Measurements from ENCODE around the gene TMEM108.

DNA sequence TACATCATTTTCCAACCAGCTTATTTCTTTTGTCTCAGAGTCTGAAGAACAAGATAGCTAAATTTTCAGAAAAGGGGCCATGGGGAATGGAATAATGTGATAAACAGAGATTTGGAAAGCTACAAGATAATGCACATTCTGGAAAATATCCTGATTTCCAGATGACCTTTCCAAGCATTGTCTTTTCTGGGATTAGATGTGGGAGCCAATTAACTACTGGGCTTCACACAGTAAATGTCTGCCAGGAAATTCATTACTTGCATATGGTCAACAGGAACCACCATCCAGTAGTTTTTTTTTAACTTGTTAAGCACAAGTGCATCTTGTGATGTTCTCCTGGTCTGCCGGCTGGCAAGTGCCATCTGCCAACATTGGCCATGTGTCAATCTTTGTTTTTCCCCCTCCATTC, 230.5 kb downstream of the TMEM108 start:
- no peak for TF ChIP-seq POLR2A (IDR thresholded peaks at IDR 0.05; ENCODE audit: extremely low read depth, insufficient read length)
- TF ChIP-seq, protein P1, sequence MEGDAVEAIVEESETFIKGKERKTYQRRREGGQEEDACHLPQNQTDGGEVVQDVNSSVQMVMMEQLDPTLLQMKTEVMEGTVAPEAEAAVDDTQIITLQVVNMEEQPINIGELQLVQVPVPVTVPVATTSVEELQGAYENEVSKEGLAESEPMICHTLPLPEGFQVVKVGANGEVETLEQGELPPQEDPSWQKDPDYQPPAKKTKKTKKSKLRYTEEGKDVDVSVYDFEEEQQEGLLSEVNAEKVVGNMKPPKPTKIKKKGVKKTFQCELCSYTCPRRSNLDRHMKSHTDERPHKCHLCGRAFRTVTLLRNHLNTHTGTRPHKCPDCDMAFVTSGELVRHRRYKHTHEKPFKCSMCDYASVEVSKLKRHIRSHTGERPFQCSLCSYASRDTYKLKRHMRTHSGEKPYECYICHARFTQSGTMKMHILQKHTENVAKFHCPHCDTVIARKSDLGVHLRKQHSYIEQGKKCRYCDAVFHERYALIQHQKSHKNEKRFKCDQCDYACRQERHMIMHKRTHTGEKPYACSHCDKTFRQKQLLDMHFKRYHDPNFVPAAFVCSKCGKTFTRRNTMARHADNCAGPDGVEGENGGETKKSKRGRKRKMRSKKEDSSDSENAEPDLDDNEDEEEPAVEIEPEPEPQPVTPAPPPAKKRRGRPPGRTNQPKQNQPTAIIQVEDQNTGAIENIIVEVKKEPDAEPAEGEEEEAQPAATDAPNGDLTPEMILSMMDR (IDR thresholded peaks at IDR 0.05; ENCODE audit: low read depth, low read length), result no peak

All from NB4 (cell line).